Activated CD4-positive, alpha-beta T cell treated with anti-CD3 and anti-CD28 coated beads, Interleukin-2, amount 10 ng/mL, durations not matched to agents 7 days and 5 days (primary cell): ENCODE results near the gene ARID1B. TPM values are rescaled to one million over a fixed set of nuclear protein-coding genes. Genes with fewer than 3 reads are reported as not detected.
"Not testable (repeated sequence)": the region's sequence is repeated elsewhere in the genome, so short reads cannot be mapped to it uniquely, and the experiment has no call there.

Source experiments
- CTCF ChIA-PET: fragments of 350-600 bp; sonication (Branson Sonifier 250); formaldehyde crosslinking; loops from one replicate; lab custom pipeline; 2021; ENCODE audit warnings: antibody characterized with exemption; lab: Charles Lee
- POLR2A ChIA-PET: fragments of 350-600 bp; sonication (Branson Sonifier 250); formaldehyde crosslinking; loops from one replicate; lab custom pipeline; 2021; ENCODE audit warnings: antibody characterized with exemption; lab: Charles Lee
- DNase-seq: peaks from one replicate; pipeline ENCODE4 v3.0.0-alpha.2; 2020
- H3K27ac Mint-ChIP-seq: one replicate; pipeline ENCODE4 v1.8.0; 2021; ENCODE audit warnings: mild to moderate bottlenecking, moderate library complexity, mixed read lengths
- H3K27me3 Mint-ChIP-seq: one replicate; pipeline ENCODE4 v1.8.0; 2021; ENCODE audit warnings: mixed read lengths
- H3K36me3 Mint-ChIP-seq: one replicate; pipeline ENCODE4 v1.8.0; 2021; ENCODE audit warnings: low read depth, mixed read lengths
- H3K4me1 Mint-ChIP-seq: one replicate; pipeline ENCODE4 v1.8.0; 2021; ENCODE audit warnings: mixed read lengths
- H3K4me3 Mint-ChIP-seq: one replicate; pipeline ENCODE4 v1.8.0; 2021; ENCODE audit warnings: mild to moderate bottlenecking, moderate library complexity, mixed read lengths
- H3K9me3 Mint-ChIP-seq: one replicate; pipeline ENCODE4 v1.8.0; 2021; ENCODE audit warnings: mixed read lengths
- total RNA-seq, 2 experiments: library from RNA; stranded (reverse); gene quantifications; one replicate each; pipeline ENCODE4 v1.2.3, GENCODE V29; 2021

The ARID1B gene
- total RNA-seq, 2 experiments from 2014 or later: 76.8 to 89.6 TPM

GRCh38 chr6:156935000-156935399 lies 157.8 kb downstream of the ARID1B start:
- H3K9me3 Mint-ChIP-seq: no peaks in the 10 kb centered on the region
- DNase-seq: no peak
- H3K27ac Mint-ChIP-seq: no peak overlapping the region
- no peak overlapping the region for H3K4me3 Mint-ChIP-seq
- no peaks in the 10 kb centered on the region for H3K27me3 Mint-ChIP-seq
- H3K36me3 Mint-ChIP-seq: peaks cover 16% of the 10 kb centered on the region
- H3K4me1 Mint-ChIP-seq: peaks cover 11% of the 10 kb centered on the region
- ChIA-PET CTCF (interaction anchor here (0.5 to 1.3 kb wide), 2 partner anchors 9 to 217 kb away, joined by 4 read pairs; no protein-coding TSS in a partner anchor), POLR2A (no interaction called here)

GRCh38 chr6:156938143-156938542 lies 161.0 kb downstream of the ARID1B start:
- Mint-ChIP-seq H3K27me3 (no peaks in the 10 kb centered on the region), H3K4me1 (peaks cover 2% of the 10 kb centered on the region)

GRCh38 chr6:156940221-156940620 lies 163.0 kb downstream of the ARID1B start:
- Mint-ChIP-seq H3K9me3 (peaks cover 2% of the 10 kb centered on the region), H3K27ac (no peak overlapping the region), H3K27me3 (no peaks in the 10 kb centered on the region), H3K4me3 (no peak overlapping the region), H3K36me3 (peaks cover 16% of the 10 kb centered on the region), H3K4me1 (peaks cover 3% of the 10 kb centered on the region)
- CTCF ChIA-PET: interaction anchor here (1.2 kb wide), 1 partner anchor 12 kb away, joined by 3 read pairs; no protein-coding TSS in a partner anchor
- POLR2A ChIA-PET: no interaction called here
- DNase-seq: no peak

More at GRCh38 chr6:156938143-156938542, 161.0 kb downstream of the ARID1B start:
- ChIA-PET POLR2A (no interaction called here), CTCF (no interaction called here)
- H3K4me3 Mint-ChIP-seq: no peak overlapping the region
- DNase-seq: no peak
- H3K36me3 Mint-ChIP-seq: peaks cover 16% of the 10 kb centered on the region
- peaks cover 2% of the 10 kb centered on the region for H3K9me3 Mint-ChIP-seq
- H3K27ac Mint-ChIP-seq: no peak overlapping the region

GRCh38 chr6:156942266-156942665 lies 165.1 kb downstream of the ARID1B start:
- no peaks in the 10 kb centered on the region for H3K27me3 Mint-ChIP-seq
- no peak for DNase-seq
- no peak overlapping the region for H3K27ac Mint-ChIP-seq
- H3K9me3 Mint-ChIP-seq: peaks cover 2% of the 10 kb centered on the region
- H3K36me3 Mint-ChIP-seq: peaks cover 5% of the 10 kb centered on the region
- POLR2A ChIA-PET: no interaction called here
- H3K4me1 Mint-ChIP-seq: peaks cover 5% of the 10 kb centered on the region
- no peak overlapping the region for H3K4me3 Mint-ChIP-seq
- CTCF ChIA-PET: interaction anchor here (0.6 to 2.1 kb wide), 4 partner anchors 10 to 48 kb away, joined by 3 to 5 read pairs (median 3); no protein-coding TSS in a partner anchor

GRCh38 chr6:156943166-156943565 lies 166.0 kb downstream of the ARID1B start:
- Mint-ChIP-seq H3K4me3 (no peak overlapping the region), H3K27me3 (no peaks in the 10 kb centered on the region), H3K4me1 (peaks cover 6% of the 10 kb centered on the region), H3K9me3 (peaks cover 2% of the 10 kb centered on the region), H3K27ac (no peak overlapping the region), H3K36me3 (no peaks in the 10 kb centered on the region)
- DNase-seq: no peak
- ChIA-PET POLR2A (no interaction called here), CTCF (interaction anchor here (0.7 to 1.4 kb wide), 5 partner anchors 9 to 321 kb away, joined by 3 to 4 read pairs (median 3); no protein-coding TSS in a partner anchor)

GRCh38 chr6:156943816-156944215 lies 166.6 kb downstream of the ARID1B start:
- ChIA-PET POLR2A (no interaction called here), CTCF (interaction anchor here (0.8 to 1.2 kb wide), 2 partner anchors 18 to 20 kb away, joined by 3 to 4 read pairs; no protein-coding TSS in a partner anchor)
- Mint-ChIP-seq H3K9me3 (peaks cover 2% of the 10 kb centered on the region), H3K4me3 (no peak overlapping the region), H3K27ac (no peak overlapping the region), H3K27me3 (no peaks in the 10 kb centered on the region), H3K36me3 (no peaks in the 10 kb centered on the region), H3K4me1 (peaks cover 7% of the 10 kb centered on the region)
- no peak for DNase-seq

- CTCF ChIA-PET: interaction anchor here (0.6 kb wide), 2 partner anchors 77 to 189 kb away, joined by 3 to 5 read pairs; no protein-coding TSS in a partner anchor
- H3K27me3 Mint-ChIP-seq: no peaks in the 10 kb centered on the region
- POLR2A ChIA-PET: no interaction called here
These were observed 167.2 kb downstream of the ARID1B start for GRCh38 chr6:156944412-156944811.

GRCh38 chr6:156945789-156946172 lies 168.6 kb downstream of the ARID1B start:
- CTCF ChIA-PET: interaction anchor here (0.7 kb wide), 1 partner anchor 123 kb away, joined by 3 read pairs; no protein-coding TSS in a partner anchor
- H3K4me1 Mint-ChIP-seq, POLR2A ChIA-PET, H3K36me3 Mint-ChIP-seq, H3K4me3 Mint-ChIP-seq, H3K27me3 Mint-ChIP-seq, DNase-seq, H3K27ac Mint-ChIP-seq, H3K9me3 Mint-ChIP-seq: not testable (repeated sequence)

More at GRCh38 chr6:156944412-156944811, 167.2 kb downstream of the ARID1B start:
- Mint-ChIP-seq H3K4me1 (peaks cover 10% of the 10 kb centered on the region), H3K9me3 (peaks cover 2% of the 10 kb centered on the region), H3K27ac (no peak overlapping the region), H3K4me3 (no peak overlapping the region), H3K36me3 (no peaks in the 10 kb centered on the region)
- no peak for DNase-seq

GRCh38 chr6:156946370-156946936 lies 169.3 kb downstream of the ARID1B start:
- no peaks in the 10 kb centered on the region for H3K9me3 Mint-ChIP-seq
- H3K36me3 Mint-ChIP-seq: no peaks in the 10 kb centered on the region
- CTCF ChIA-PET: interaction anchor here (0.7 kb wide), 1 partner anchor 123 kb away, joined by 3 read pairs; no protein-coding TSS in a partner anchor
- no peak overlapping the region for H3K4me3 Mint-ChIP-seq
- H3K27me3 Mint-ChIP-seq: no peaks in the 10 kb centered on the region
- H3K4me1 Mint-ChIP-seq: peaks cover 10% of the 10 kb centered on the region
- no peak overlapping the region for H3K27ac Mint-ChIP-seq
- no peak for DNase-seq
- POLR2A ChIA-PET: no interaction called here

GRCh38 chr6:156948277-156948676 lies 171.1 kb downstream of the ARID1B start:
- Mint-ChIP-seq H3K4me3 (no peak overlapping the region), H3K27me3 (no peaks in the 10 kb centered on the region), H3K4me1 (peaks cover 19% of the 10 kb centered on the region), H3K9me3 (no peaks in the 10 kb centered on the region), H3K36me3 (no peaks in the 10 kb centered on the region), H3K27ac (no peak overlapping the region)
- DNase-seq: no peak
- ChIA-PET POLR2A (no interaction called here), CTCF (no interaction called here)

GRCh38 chr6:156948807-156949206 lies 171.6 kb downstream of the ARID1B start:
- no peak for DNase-seq
- H3K27me3 Mint-ChIP-seq: no peaks in the 10 kb centered on the region
- no peak overlapping the region for H3K4me3 Mint-ChIP-seq
- H3K36me3 Mint-ChIP-seq: no peaks in the 10 kb centered on the region
- H3K27ac Mint-ChIP-seq: no peak overlapping the region
- POLR2A ChIA-PET: no interaction called here
- CTCF ChIA-PET: no interaction called here
- H3K4me1 Mint-ChIP-seq: peaks cover 24% of the 10 kb centered on the region
- H3K9me3 Mint-ChIP-seq: no peaks in the 10 kb centered on the region

GRCh38 chr6:156949376-156949775 lies 172.2 kb downstream of the ARID1B start:
- H3K27ac Mint-ChIP-seq: no peak overlapping the region
- no peaks in the 10 kb centered on the region for H3K9me3 Mint-ChIP-seq
- peaks cover 26% of the 10 kb centered on the region for H3K4me1 Mint-ChIP-seq
- H3K27me3 Mint-ChIP-seq: no peaks in the 10 kb centered on the region
- ChIA-PET POLR2A (no interaction called here), CTCF (no interaction called here)
- no peak overlapping the region for H3K4me3 Mint-ChIP-seq
- no peaks in the 10 kb centered on the region for H3K36me3 Mint-ChIP-seq
- no peak for DNase-seq

- H3K36me3 Mint-ChIP-seq: peaks cover 2% of the 10 kb centered on the region
- H3K4me3 Mint-ChIP-seq: no peak overlapping the region
- no peaks in the 10 kb centered on the region for H3K27me3 Mint-ChIP-seq
- no peaks in the 10 kb centered on the region for H3K9me3 Mint-ChIP-seq
- H3K27ac Mint-ChIP-seq: no peak overlapping the region
- ChIA-PET POLR2A (no interaction called here), CTCF (no interaction called here)
- no peak for DNase-seq
- H3K4me1 Mint-ChIP-seq: peaks cover 30% of the 10 kb centered on the region
These were observed 172.9 kb downstream of the ARID1B start for GRCh38 chr6:156950084-156950483.
